AG04449 (cell line): ENCODE results near the gene SERPINB13.

ENCODE experiments used
- CTCF ChIA-PET: fragments of 350-600 bp; formaldehyde crosslinking; extraction: SDS; loops from one replicate; lab custom pipeline; 2021; ENCODE audit warnings: antibody characterized with exemption; lab: Yijun Ruan, JAX
- POLR2A ChIA-PET: fragments of 400-600, 350-600 bp; formaldehyde crosslinking; extraction: SDS; loops from one replicate; lab custom pipeline; 2020; ENCODE audit warnings: antibody characterized with exemption, inconsistent platforms; lab: Yijun Ruan, JAX
- DNase-seq: peaks from one replicate; pipeline ENCODE4 v3.0.0-alpha.2; 2010; ENCODE audit warnings: low read depth, low spot score
- H3K4me3 ChIP-seq: 2 replicates; pipeline ENCODE4 v1.5.1; 2011; ENCODE audit warnings: low read depth, mild to moderate bottlenecking, control low read depth, low read length
- TF ChIP-seq, protein P1 (sequence below): IDR thresholded peaks from one replicate; pipeline ENCODE4 v1.5.1; 2011; ENCODE audit warnings: mild to moderate bottlenecking, moderate library complexity, low read length, control low read depth, inconsistent platforms; ENCODE audit not compliant: insufficient read depth; ENCODE audit errors: missing control alignments

SERPINB13 gene

DNA sequence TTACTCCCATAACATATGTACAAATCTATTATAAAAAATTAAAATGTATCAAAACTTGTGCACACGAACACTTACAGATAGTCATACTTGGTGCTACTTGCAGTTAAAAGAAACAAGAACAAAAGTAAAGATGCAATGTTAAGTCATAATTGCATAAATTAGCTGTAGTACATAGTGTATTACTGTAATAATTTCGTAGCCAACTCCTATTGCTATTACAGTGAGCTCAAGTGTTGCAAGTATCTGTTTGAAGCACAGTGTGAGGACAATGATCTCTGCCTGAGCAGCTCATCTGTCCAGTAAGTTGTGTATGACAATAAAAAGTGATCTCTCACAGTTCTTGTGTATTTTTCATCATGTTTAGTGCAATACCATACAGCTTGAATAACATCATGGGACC is 7.5 kb upstream of the SERPINB13 start:
- no peak for DNase-seq
- no peak overlapping the region for H3K4me3 ChIP-seq
- ChIA-PET CTCF (interaction anchor here (0.9 to 13.0 kb wide), 21 partner anchors 9 to 266 kb away, joined by 3 to 724 read pairs (median 12); partner anchors contain the start of genes SERPINB12, SERPINB13 and SERPINB7), POLR2A (no interaction called here)
- TF ChIP-seq, protein P1, sequence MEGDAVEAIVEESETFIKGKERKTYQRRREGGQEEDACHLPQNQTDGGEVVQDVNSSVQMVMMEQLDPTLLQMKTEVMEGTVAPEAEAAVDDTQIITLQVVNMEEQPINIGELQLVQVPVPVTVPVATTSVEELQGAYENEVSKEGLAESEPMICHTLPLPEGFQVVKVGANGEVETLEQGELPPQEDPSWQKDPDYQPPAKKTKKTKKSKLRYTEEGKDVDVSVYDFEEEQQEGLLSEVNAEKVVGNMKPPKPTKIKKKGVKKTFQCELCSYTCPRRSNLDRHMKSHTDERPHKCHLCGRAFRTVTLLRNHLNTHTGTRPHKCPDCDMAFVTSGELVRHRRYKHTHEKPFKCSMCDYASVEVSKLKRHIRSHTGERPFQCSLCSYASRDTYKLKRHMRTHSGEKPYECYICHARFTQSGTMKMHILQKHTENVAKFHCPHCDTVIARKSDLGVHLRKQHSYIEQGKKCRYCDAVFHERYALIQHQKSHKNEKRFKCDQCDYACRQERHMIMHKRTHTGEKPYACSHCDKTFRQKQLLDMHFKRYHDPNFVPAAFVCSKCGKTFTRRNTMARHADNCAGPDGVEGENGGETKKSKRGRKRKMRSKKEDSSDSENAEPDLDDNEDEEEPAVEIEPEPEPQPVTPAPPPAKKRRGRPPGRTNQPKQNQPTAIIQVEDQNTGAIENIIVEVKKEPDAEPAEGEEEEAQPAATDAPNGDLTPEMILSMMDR: no peak

GRCh38 chr18:63585988-63586387 is 1.2 kb upstream of the SERPINB13 start:
- ChIA-PET POLR2A (interaction anchor here (0.6 kb wide), 1 partner anchor 67 kb away, joined by 3 read pairs; no protein-coding TSS in a partner anchor), CTCF (interaction anchor here (0.7 to 13.0 kb wide), 5 partner anchors 8 to 260 kb away, joined by 3 to 724 read pairs (median 69); no protein-coding TSS in a partner anchor)
- no peak overlapping the region for H3K4me3 ChIP-seq
- DNase-seq: no peak
- TF ChIP-seq, protein P1: no peak

DNA sequence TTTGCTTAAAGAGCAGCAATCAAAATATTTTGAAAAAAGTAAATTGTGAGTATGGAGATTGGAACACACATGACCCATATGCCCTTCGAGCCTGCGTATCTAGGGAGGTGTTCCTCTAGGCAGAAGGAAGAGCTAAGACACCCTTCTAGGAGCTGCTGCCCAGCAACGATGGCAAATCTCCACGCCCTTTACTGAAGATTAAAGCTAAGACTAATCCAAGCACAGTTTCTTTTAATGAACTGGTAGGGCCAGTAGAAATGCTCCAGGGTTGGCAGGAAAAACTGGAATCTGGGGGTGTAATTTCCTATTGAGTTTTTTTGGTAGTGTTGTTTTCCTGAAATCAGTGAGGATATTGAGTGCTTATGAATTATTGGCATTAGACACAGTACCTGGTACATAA is 712 bp upstream of the SERPINB13 start:
- H3K4me3 ChIP-seq: no peak overlapping the region
- no peak for DNase-seq
- TF ChIP-seq, protein P1: no peak
- ChIA-PET CTCF (interaction anchor here (1.0 to 13.0 kb wide), 4 partner anchors 8 to 156 kb away, joined by 3 to 724 read pairs (median 132); no protein-coding TSS in a partner anchor), POLR2A (no interaction called here)

DNA sequence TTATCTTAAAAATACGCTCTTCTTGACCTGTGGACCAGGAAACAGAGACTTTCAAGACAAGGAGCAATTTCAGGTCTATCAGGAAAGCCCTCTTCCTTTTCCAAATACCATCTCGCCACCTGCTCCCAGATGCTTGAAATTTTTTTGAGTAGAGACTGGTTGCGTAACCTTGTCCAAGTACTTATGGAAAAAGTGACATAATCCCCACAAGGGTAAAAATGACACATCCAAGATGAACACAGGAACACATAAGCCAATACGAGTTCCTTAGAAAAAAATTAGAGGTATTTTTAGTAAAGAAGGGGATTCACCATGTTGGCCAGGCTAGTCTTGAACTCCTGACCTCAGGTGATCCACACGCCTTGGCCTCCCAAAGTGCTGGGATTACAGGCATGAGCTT is 1.8 kb downstream of the SERPINB13 start:
- POLR2A ChIA-PET: no interaction called here
- DNase-seq: no peak
- TF ChIP-seq, protein P1: no peak
- CTCF ChIA-PET: interaction anchor here (4.0 to 9.0 kb wide), 3 partner anchors 11 to 153 kb away, joined by 19 to 69 read pairs (median 32); no protein-coding TSS in a partner anchor
- no peak overlapping the region for H3K4me3 ChIP-seq

DNA sequence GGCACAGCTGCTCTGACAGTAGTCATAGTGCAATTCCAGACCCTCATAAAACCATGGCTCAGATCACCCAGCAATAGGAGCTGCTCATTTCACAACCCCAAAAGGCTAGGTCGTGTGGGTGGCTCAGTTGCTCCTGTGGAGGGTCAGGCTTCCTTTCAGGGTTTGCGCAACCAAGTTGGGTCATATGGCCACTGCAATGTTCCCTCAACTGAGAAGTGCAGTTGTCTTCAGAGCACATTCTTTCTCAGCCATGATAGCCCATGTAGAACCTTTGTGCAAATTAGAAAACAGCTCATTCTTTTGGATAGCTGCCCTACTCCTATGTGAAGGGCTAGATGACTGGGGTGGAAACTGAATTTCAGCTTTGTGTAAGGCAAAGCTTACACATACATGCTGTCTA is 3.2 kb downstream of the SERPINB13 start:
- TF ChIP-seq, protein P1: no peak
- POLR2A ChIA-PET: no interaction called here
- no peak overlapping the region for H3K4me3 ChIP-seq
- CTCF ChIA-PET: interaction anchor here (2.2 to 9.0 kb wide), 4 partner anchors 12 to 255 kb away, joined by 9 to 69 read pairs (median 26); no protein-coding TSS in a partner anchor
- DNase-seq: no peak

GRCh38 chr18:63590966-63591695 is 4.0 kb downstream of the SERPINB13 start:
- POLR2A ChIA-PET: no interaction called here
- no peak overlapping the region for H3K4me3 ChIP-seq
- no peak for DNase-seq
- CTCF ChIA-PET: interaction anchor here (1.0 to 9.0 kb wide), 6 partner anchors 9 to 254 kb away, joined by 3 to 69 read pairs (median 14); no protein-coding TSS in a partner anchor
- TF ChIP-seq, protein P1: no peak
